HG03565 (cell line): ENCODE measurements around the gene ELMO2.
"Not testable (repeated sequence)": the region's sequence is repeated elsewhere in the genome, so short reads cannot be mapped to it uniquely, and the experiment has no call there.

Experiments
- ATAC-seq: cut with Tn5 transposase; IDR thresholded peaks from one replicate; pipeline ENCODE4 v1.9.1; 2021; ENCODE audit warnings: mild to moderate bottlenecking, moderate library complexity; ENCODE audit not compliant: unreplicated experiment

The ELMO2 gene

DNA sequence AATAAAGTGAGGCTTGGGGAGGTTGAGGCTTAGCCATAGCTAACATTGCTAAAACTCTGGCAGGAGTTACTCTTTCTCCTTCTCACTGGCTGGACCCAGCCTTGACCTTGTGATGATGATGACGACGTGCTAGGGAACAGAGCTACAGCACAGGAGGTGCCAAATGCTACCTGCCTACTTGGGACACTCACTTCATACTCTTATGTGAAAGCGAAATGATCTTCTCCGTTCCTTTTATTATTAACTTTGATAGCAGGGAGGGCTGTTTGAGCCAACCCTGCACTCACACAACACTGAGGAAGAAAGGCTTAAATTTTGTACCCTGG is 1.2 kb upstream of the ELMO2 start:
- ATAC-seq = no peak

GRCh38 chr20:46406986-46407670 is 713 bp upstream of the ELMO2 start:
- peak; percentile 22 for ATAC-seq

DNA sequence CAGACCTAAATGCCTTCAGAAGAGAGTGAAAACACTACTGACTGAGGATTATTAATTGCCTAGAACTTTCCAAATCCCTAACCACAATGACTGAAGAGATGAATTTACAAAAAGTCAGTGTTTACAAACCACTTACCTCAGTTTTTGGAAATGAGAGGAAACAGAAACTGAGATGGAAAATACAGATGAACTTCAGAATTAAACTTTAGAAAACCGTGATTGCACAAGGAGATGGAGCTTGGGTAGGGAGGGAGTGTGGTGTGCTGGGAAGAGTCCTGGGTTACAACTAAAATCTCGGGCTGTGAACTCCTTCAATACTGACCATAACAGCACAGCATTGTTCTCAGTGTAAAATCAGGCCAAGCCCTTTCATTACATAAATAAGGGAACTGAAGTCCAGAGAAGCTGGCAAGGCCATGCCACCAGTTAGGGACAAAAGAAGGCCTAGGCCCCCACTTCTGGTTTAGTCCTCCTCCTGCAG is 4.0 kb downstream of the ELMO2 start:
- ATAC-seq = no peak

- no peak for ATAC-seq
Observed at GRCh38 chr20:46401478-46401860, 4.9 kb downstream of the ELMO2 start.

DNA sequence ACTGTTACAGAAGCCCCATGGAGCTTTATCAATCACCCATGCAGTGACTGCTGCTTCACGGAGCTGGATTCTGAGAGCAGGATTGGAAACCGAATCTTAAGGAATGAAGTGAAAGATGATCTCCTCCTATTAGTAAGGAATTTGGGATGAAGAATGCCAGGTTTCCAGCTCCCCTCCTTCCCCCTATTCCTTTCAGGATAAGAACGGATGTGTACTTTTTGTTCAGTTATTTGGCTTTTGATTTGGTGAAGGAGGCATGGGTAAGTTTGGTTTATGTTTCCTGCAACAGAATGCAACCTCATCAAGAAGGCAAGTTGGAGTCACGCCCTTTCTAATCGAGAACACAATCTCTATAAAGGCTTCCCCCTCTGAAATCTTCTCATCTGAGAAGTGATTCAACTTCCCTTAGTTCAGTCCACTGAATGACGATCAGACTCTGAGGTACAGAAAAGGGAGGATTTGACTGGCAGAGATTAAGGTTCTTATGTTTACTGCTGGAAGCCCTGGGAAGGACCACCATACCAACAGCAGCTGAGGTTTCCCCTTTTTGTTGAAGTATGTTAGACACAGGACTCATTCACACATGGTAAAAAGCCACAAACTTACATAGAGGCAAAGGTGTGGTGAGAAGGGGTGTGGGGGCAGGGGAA is 5.5 kb downstream of the ELMO2 start:
- no peak for ATAC-seq

- no peak for ATAC-seq
Observed at GRCh38 chr20:46400253-46400652, 6.2 kb downstream of the ELMO2 start.

DNA sequence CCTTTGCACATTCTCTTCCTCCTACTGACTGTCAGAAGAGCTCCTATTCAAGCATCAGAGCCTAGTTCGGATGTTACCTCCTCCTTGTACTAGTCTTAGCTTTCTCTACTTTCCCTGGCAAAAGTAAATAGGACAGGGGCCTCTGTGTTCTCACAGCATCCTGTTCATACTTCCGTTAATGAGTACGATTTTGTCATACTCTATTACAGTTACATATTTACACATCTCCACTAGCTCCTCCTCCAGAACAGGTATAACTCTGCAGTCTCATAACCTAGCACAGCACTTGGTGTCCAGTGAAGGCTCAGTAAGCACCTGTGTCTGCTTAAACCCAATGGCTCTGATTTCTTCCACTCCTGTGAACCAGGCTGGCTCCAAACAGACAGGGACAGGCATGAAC is 7.0 kb downstream of the ELMO2 start:
- ATAC-seq = no peak

GRCh38 chr20:46398963-46399362 is 7.5 kb downstream of the ELMO2 start:
- no peak for ATAC-seq

GRCh38 chr20:46396052-46396740 is 10.2 kb downstream of the ELMO2 start:
- ATAC-seq = no peak

GRCh38 chr20:46394872-46395760 is 11.3 kb downstream of the ELMO2 start:
- no peak for ATAC-seq

- no peak for ATAC-seq
Observed at GRCh38 chr20:46393967-46394366, 12.4 kb downstream of the ELMO2 start.

- ATAC-seq = no peak
Observed at GRCh38 chr20:46388937-46389336, 17.5 kb downstream of the ELMO2 start.

DNA sequence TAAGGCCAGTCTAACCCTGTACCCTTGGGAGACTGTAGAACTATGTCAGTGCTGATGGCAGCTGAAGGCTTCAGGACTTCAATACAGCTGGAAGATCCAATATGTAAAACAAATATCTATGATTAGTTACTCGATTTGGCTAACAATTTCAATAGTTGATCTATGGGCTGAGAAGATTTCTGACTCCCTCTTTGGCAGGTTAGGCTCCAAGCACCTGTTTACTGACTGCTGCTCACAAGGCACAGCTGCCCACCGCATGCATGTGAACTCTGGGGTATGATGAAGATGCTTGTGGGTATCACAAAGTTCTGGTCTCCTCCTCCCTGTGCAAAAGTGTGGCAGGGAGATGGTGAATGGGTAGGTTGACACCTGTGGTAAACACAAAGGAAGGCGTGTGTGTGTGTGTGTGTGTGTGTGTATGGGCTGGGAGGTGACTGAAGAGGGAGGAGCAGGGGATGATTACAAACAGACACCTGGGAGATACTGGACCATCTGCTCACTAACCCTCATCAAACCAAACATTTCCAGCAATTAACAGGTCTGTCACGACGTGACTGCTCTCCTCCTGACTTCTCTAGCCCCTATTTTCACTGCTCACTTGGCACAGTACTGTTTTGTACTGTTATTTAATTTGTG is 18.1 kb downstream of the ELMO2 start:
- no peak for ATAC-seq

- ATAC-seq = not testable (repeated sequence)
Observed at GRCh38 chr20:46387054-46387453, 19.4 kb downstream of the ELMO2 start.

DNA sequence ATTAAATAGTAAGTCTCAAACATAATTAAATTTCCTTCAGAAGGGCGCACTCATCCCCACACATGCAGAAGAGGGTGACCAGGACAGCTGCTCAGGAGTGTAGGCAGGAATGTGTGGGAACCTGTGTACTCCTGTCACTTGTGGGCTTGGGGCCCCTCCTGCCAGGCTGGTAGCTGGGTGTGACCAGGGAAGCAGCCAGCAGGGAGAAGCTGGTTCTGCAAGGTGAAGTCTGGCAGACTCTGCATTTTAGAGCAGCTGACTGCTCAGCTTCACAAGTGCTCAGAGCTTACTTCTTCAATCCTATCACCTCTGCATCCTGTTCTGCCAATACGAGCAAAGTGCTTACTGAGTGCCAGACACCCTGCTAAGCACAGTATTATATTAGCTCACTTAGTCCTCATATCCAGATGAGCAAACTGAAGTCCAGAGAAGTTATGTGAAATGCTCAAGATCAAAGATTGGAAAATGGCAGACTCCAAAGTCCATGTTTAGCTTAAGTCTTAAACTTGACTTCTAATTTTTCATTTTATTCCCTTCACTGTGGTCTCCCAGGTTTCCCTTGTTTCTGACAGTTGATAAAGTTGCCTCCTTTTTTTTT is 27.9 kb downstream of the ELMO2 start:
- no peak for ATAC-seq

- no peak for ATAC-seq
Observed at GRCh38 chr20:46377518-46377917, 28.9 kb downstream of the ELMO2 start.

- no peak for ATAC-seq
Observed at GRCh38 chr20:46376196-46376785, 30.1 kb downstream of the ELMO2 start.

DNA sequence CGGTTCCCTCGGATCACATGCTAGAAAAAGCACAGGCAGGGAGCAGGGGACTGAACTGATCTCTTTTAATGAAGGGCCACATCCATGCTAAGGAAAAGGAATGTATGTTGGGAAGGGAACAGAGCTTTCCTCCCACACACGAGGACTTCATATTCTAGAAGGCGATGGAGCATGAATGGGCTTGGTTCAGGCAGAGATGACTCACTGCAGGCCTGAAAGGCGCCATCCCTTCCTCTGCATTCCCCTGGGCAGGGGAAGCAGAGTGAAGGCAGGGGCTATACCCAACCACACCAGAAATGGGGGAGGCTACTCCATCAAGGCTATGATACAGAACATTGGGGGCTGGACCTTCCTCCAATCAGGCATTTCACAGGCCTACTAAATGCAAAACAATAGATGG is 30.6 kb downstream of the ELMO2 start:
- no peak for ATAC-seq

DNA sequence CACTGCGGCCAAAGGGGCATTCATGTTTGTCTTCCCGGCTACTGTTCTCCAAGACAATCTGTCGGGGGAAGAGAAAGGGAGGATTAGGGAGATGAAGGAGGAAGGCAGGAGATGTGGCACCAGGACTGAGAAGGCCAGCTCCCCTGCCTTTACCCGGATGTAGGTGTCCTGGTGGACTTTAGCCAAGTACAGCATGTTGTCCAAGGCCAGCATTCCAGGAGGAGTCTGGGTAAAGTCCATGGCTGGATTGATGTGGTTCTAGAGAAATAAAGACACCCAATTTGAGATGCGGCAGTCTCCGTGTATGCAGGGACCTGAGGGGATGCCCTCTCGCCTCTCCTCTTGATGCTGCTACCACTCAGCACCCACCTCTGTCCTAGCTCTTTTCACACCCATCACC is 32.0 kb downstream of the ELMO2 start:
- no peak for ATAC-seq

GRCh38 chr20:46371656-46372055 is 34.8 kb downstream of the ELMO2 start:
- ATAC-seq = no peak
